ENCODE results near the gene PRSS8.

GRCh38 chr16:31085411-31085810 is 50.1 kb downstream of the PRSS8 start:
- TF ChIP-seq CTCF (conservative IDR thresholded peaks at IDR 0.05 in 1 of 2, IDR thresholded peaks at IDR 0.05 in 1 of 2; ENCODE audit: extremely low read depth in 1 of 2, insufficient read depth in 1 of 2, low read depth in 1 of 2, low read length in 2 of 2) (no peak), EZH2 (IDR thresholded peaks at IDR 0.05; ENCODE audit: borderline replicate concordance, low read length) (no peak)

All from mammary epithelial cell (primary cell).